Activated CD4-positive, CD25-positive, alpha-beta regulatory T cell (primary cell): ENCODE data around the gene ZNF740.
"Not testable (repeated sequence)": the region's sequence is repeated elsewhere in the genome, so short reads cannot be mapped to it uniquely, and the experiment has no call there.

ENCODE experiments used
- DNase-seq, 4 experiments: peaks; one replicate each; lab custom pipeline; 2025; lab: John Stamatoyannopoulos, UW

The ZNF740 gene

GRCh38 chr12:53180220-53180930 lies at the start of gene ZNF740, which contains the start of gene CSAD:
TSS of gene ZNF740 (plus strand) at chr12:53180722. CDS start at chr12:53181984, 1,262 bp downstream.
TSS of gene CSAD (minus strand) at chr12:53180925. CDS start at chr12:53173470, 7,455 bp downstream.
- peak; percentile 92 to 97 (median 96) for DNase-seq

GRCh38 chr12:53131844-53132243 lies 48.7 kb upstream of the ZNF740 start:
- DNase-seq, result no peak

GRCh38 chr12:53133722-53134121 lies 46.8 kb upstream of the ZNF740 start:
- DNase-seq, result no peak

DNA sequence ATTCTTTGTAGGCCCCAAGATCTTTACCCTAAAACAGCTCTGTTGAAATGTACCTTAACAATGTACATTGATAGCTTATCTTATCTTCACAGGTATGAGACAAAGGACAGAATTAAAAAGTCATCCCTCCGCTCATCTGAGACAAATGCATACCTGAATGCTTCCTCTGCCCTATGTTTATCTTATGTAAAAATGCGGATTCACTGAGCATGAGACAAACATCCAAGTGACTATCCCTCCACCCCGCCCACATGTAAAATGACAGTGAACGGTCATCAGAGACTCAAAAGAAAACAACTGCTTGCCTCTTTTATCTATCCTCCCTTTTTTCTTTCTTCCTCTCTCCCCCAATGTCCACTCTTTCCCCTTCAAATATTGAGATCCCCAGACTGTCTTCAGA lies 37.2 kb upstream of the ZNF740 start:
- no peak for DNase-seq

DNA sequence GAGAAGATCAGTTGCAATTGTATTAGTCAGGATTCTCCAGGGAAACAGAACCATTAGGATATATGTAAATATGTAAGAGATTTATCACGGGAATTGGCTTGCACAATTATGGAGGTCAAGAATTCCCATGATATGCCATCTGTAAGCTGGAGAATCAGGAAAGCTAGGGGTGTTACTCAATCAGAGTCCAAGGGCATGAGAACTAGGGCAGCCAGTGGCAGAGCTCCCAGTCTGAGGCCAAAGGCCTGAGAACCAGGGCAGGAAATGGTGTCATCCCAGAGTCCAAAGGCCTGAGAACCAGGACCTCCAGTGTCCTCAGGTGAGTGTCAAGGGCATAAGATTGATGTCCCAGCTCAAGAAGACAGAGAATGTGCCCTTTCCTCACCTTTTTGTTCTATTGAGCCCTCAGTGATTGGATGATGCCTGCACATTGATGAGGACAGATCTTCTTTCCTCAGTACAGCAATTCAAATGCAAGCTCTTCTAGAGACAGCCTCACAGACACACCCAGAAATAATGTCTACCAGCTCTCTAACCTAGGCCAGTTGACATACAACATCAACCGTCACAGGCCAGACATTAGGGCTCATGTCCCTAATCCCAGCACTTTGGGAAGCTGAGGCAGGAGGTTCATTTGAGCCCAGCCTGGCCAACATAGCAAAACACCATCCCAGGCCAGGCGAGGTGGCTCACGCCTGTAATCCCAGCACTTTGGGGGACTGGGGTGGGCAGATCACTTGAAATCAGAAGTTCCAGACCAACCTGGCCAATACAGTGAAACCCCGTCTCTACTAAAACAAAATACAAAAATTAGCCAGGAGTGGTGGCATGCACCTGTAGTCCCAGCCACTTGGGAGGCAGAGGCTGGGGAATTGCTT lies 34.9 kb upstream of the ZNF740 start:
- DNase-seq, result no peak

DNA sequence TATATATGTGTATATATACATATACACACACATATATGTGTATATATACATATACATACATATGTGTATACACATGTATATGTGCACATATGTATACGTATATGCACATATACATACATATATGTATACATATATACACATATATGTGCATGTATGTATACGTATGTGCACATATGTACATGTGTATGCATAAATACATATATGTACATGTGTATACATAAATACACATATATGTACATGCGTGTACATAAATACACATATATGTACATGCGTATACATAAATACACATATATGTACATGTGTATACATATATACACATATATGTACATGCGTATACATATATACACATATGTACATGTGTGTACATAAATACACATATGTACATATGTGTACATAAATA lies 33.3 kb upstream of the ZNF740 start:
- DNase-seq, result no peak

GRCh38 chr12:53147653-53148052 lies 32.9 kb upstream of the ZNF740 start:
- no peak for DNase-seq

DNA sequence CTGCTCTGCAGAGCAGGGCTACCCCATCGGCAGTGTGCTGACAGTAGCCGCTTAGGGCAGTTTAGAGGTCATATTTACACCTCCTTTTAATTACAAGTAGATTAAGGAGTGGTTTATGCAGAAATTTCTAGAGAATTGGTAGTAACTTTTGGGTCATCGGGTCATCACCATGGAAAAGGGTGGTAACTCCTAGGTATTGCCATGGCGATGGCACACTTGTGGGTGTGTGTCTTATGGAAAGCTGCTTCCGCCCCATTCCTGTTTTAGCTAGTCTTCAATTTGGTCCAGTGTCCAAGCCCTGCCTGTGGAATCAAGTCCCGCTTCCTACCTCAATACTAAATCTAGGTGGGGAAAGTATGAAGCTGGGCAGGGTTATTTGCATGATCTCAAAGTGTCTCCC lies 29.5 kb upstream of the ZNF740 start:
- DNase-seq, result no peak

GRCh38 chr12:53152390-53152789 lies 28.1 kb upstream of the ZNF740 start:
- DNase-seq, result no peak

DNA sequence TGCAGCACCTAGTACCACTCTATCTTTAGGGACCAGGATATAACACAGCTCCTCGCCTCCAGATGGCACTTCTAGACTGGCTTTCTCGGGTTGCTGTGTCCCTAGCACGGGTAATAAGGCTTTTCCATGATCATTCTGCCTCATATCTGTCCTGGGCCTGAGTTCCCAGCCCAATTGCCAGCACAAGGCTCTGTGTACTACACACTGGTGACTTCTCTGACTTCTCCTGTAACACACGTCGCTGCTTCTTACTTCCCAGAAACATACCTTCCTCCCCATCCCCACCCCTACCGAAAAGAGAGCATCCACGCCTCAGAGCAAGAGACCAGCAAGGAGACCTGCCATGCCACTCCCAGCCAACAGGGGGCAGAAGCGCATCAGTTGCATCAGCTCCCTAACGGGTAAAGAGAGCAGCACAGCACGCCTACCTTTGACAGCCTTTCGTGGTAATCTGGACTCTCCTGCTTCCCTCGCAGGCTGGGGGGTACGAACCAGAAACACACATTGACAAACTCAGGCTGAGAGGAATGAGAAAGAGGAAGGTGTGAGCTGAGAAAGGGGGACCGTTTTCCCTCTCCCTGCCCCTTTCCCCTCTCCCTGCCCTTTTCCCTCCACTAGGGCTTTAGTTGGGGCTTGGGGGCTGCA lies 21.2 kb upstream of the ZNF740 start:
- peak; percentile 72 to 90 (median 82) for DNase-seq

GRCh38 chr12:53160000-53160399 lies 20.5 kb upstream of the ZNF740 start:
- no peak for DNase-seq

DNA sequence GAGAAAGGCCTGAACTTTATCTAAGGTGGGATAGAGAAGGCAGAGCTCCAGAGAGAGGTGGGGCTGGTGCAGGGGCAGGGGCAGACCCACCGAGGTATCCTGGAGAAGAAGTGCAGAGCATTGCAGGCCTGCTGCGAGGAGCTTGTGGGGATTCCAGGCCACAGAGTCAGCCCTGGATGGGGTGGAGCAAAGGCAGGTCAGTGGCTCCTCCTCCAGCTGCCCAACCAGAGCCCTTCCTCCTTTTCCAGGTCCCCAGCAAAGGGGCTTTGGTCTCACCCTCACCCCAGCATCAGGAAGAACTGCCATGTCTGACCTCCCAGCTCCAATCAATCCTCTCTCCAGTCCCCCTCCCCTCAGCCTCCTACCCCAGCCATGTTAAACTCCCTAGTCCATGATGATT lies 19.8 kb upstream of the ZNF740 start:
- no peak for DNase-seq

- DNase-seq, result no peak
Observed at GRCh38 chr12:53161119-53161911, 19.2 kb upstream of the ZNF740 start.

GRCh38 chr12:53163008-53163407 lies 17.5 kb upstream of the ZNF740 start:
- DNase-seq, result not testable (repeated sequence)

DNA sequence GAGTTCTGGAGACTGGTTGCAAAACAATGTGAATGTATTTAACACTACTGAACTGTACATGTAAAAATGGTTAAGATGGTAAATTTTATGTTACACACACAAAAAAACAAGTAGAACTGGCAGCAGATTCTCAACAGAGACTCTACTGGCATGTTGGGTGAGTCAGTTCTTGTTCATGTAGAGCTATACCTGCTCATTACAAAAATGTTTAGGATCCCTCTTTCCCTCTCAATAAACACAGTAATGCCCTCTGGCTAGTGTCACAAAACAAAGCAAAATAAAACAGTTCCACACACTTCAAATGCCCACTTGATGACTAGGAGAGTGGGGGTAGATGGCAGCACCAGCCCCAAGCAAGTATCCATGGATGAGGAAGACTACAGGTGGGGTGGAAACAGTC lies 13.7 kb upstream of the ZNF740 start:
- no peak for DNase-seq

DNA sequence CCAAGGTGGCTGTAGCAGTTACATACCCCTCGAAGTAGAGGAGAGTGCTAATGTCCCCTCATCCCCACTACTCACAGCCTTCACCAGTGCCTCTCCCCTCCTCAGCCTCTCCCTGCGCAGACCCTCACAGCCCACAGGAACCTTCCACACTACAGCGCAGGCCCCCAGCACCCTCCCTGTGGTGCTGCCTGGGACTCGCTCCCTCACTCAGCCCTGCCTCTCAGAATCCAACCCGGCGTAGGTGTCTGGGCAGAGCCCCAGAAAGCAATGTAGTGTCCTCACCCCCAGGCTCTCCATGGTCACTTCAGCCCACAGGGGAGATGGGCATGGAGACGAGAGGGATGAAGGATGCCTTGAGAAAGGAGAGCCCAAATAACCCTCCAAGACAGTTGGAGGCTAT lies 10.9 kb upstream of the ZNF740 start:
- no peak for DNase-seq

- no peak for DNase-seq
Observed at GRCh38 chr12:53170215-53170614, 10.3 kb upstream of the ZNF740 start.

DNA sequence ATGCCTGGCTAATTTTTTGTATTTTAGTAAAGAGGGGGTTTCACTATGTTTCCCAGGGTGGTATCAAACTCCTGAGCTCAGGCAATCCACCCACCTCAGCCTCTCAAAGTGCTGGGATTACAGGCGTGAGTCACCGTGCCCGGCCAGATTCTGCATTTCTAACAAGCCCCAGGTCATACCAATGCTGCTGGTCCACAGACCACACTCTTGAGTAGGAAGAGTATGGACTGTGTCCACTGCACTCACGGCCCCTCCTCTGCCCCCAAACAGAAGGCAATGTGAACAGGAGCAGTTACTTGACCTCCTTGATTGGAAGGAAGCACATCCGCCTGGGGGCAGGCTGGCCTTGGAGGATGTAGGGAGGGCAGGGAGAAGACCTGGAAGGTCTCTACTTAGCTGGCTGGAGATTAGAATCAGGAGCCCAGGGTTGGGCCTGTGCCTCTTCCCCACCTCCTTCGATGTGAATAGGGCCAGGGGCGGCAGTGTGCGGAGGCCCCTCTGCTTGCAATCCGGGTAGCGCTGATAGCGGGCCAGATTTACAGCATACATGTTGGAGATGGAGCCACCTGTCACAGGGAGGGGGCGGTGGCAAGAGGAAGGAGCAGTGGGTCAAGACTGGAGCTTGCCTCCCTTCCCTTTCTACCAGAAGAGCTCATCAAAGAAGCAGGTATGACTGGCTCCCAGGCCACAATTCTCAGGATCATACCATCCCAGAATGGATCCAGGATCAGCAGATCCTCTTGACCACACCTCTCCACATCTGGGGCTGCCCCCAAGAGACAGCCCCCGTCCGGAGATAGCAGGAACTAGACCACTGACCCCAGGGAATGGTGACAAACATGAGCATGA lies 9.4 kb upstream of the ZNF740 start:
- DNase-seq, result no peak

- no peak for DNase-seq
Observed at GRCh38 chr12:53171725-53172329, 8.7 kb upstream of the ZNF740 start.

GRCh38 chr12:53172352-53172751 lies 8.2 kb upstream of the ZNF740 start:
- DNase-seq, result no peak
